Activated naive CD4-positive, alpha-beta T cell treated with anti-CD3 and anti-CD28 coated beads, Interleukin-2, amount 50 U/mL, for 16 hours (primary cell): ENCODE data around the gene KLK3.

Source experiments
- DNase-seq: peaks from one replicate; pipeline ENCODE4 v3.0.0-alpha.2; 2020

Gene KLK3

GRCh38 chr19:50832666-50833065 lies 22.0 kb upstream of the KLK3 start:
- DNase-seq, result no peak

GRCh38 chr19:50833117-50833801 lies 21.5 kb upstream of the KLK3 start, which contains the start of gene KLK15:
KLK15 (minus strand) TSS chr19:50833574; CDS start chr19:50831492, 2,082 bp downstream.
- DNase-seq, result no peak

- no peak for DNase-seq
Measured at GRCh38 chr19:50833802-50834167, 20.9 kb upstream of the KLK3 start.

DNA sequence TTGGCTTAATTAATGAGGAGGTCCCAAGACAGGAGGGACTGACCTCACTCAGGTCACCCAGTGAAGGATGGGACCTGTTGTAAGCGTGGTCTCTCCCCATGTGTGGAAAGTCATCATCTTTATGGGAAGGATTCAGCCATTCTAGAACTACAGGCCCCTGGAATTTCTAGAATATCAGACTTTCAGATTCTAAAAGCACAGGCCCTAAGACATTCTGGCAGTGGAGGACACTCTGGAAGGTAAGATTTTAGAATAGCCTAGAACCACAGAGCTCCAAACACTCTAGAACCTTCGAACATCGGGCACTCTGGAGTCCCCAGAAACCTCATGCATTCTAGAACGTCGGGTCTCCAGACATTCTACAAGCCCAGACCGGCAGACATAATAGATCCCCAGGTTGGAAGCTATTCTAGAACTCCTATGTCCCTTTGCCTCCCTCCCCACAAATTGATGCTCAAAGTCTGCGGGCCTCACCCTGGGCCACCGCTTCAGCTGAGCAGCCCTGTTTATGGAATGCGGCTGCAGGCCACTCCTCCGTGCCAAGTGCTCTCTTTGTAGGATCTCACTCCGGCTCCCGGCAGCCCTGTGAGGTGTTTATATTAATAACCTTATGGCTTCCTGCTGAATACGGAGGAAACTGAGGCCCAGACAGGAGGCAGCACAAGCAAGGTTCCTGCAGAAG lies 19.5 kb upstream of the KLK3 start:
- DNase-seq, result no peak

DNA sequence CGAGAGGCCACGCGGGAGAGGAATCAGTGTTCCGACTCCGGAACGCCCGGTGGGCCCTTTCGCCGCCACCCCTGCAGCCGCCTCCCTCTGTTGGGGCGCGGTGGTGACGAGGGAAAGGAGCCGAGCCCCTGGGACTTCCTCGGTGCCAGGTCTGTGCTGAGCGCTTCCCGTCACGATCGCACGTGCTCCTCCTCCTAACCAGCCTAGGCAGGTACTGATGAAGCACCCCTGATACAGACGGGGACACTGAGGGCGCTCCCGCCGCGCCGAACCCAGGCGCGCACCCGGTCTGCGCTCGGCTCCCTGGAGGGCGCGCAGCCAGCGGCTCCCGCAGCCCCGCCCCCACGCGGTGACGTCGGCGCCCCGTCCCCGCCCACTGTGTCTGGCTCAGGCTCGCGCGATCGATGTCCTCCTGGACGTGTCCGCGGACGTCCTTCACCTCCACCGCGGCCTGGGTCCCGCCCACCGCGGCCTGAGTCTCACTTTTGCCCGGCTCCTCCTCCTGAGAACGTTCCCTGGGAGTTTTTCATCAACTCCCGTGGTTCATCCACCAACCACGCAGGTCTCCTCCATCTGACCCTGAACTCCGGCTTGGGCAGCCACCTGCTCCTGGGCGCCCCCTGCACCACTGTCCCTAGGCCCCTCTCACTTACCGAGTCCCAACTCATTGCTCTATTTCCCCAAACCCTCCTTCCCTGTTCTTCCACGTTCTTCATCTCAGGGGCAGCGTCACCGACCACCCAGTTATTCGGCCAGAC lies 18.8 kb upstream of the KLK3 start:
- DNase-seq, result peak; percentile 76

GRCh38 chr19:50836543-50837195 lies 18.0 kb upstream of the KLK3 start:
- no peak for DNase-seq

DNA sequence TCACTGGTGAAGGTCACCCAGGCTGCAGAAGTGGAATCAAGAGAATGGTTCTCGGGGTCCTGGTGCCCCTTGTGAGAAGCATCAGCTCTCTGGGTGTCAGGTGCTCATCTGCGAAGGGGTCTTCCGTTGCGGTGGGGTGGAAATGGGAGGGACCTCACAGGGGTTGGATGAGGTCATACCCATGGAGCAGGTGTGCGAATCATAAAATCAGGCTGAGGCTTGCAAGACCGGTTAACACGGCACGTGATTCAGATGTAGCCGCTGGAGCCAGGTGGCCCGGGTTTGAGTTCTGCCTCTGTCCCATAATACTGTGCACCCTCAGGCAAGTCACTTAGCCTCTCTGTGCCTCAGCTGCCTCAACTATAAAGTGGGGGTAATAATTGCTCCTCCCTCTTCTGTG lies 17.4 kb upstream of the KLK3 start:
- no peak for DNase-seq

DNA sequence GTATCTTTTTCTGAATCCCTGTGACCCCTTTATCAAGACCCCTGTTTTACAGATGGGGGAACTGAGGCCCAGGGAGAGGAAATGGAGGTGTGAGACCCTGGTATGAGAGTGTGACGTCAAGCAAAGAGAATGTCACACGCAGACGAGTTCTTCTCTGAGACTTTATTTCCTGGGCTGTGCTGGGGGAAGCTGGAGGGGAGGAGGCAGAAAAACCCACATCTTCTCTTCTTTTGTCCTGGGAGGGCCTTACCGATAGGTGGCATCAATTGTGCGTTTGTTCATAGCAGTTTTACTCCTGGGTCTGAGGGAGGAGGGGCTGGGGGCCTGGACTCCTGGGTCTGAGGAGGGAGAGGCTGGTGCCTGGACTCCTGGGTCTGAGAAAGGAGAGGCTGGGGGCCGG lies 16.5 kb upstream of the KLK3 start:
- no peak for DNase-seq

- DNase-seq, result no peak
Measured at GRCh38 chr19:50839712-50840655, 14.7 kb upstream of the KLK3 start.

GRCh38 chr19:50842130-50842529 lies 12.6 kb upstream of the KLK3 start:
- no peak for DNase-seq

GRCh38 chr19:50843205-50843604 lies 11.5 kb upstream of the KLK3 start:
- no peak for DNase-seq

- no peak for DNase-seq
Measured at GRCh38 chr19:50843701-50844221, 11.0 kb upstream of the KLK3 start.

DNA sequence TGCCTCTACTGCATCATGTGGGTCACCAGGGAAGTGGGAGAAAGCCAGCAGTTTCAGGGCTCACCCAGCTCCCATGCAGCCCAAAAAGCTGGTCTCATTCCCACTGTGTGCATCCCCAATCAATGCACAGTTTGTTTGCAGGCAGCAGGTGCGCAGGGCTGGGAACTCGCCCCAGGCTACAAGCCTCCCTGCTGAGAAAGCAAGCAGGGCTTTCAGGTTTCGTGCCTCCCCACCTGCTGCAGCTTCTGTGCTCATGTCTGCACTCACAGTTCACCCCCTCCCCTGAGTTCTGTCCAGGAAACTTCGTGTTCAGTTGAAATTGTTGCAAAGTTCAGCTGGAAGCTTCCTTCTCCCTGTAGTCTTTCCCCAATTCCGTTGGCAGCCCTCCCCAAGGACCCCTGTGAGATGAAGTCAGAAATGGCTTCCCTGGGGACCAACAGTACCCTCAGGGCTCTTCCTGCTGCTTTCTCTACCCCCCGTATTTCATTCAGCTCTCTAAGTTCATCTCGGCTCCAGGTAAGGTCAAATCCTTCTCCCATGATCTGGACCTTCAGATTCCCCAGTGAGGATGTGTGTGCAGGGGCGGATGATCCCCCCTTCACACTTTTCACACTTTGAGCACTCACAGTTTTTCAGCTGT lies 10.3 kb upstream of the KLK3 start:
- DNase-seq, result no peak

- DNase-seq, result no peak
Measured at GRCh38 chr19:50850738-50851137, 4.0 kb upstream of the KLK3 start.

GRCh38 chr19:50851620-50852019 lies 3.1 kb upstream of the KLK3 start:
- DNase-seq, result no peak

GRCh38 chr19:50857366-50857765 lies 2.7 kb downstream of the KLK3 start:
- DNase-seq, result no peak

GRCh38 chr19:50858886-50859285 lies 4.2 kb downstream of the KLK3 start:
- no peak for DNase-seq

GRCh38 chr19:50859849-50860248 lies 5.1 kb downstream of the KLK3 start:
- DNase-seq, result no peak

DNA sequence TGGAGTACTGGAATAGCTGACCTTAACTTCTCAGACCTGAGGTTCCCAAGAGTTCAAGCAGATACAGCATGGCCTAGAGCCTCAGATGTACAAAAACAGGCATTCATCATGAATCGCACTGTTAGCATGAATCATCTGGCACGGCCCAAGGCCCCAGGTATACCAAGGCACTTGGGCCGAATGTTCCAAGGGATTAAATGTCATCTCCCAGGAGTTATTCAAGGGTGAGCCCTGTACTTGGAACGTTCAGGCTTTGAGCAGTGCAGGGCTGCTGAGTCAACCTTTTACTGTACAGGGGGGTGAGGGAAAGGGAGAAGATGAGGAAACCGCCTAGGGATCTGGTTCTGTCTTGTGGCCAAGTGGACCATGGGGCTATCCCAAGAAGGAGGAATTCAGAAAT lies 6.3 kb downstream of the KLK3 start:
- DNase-seq, result no peak

DNA sequence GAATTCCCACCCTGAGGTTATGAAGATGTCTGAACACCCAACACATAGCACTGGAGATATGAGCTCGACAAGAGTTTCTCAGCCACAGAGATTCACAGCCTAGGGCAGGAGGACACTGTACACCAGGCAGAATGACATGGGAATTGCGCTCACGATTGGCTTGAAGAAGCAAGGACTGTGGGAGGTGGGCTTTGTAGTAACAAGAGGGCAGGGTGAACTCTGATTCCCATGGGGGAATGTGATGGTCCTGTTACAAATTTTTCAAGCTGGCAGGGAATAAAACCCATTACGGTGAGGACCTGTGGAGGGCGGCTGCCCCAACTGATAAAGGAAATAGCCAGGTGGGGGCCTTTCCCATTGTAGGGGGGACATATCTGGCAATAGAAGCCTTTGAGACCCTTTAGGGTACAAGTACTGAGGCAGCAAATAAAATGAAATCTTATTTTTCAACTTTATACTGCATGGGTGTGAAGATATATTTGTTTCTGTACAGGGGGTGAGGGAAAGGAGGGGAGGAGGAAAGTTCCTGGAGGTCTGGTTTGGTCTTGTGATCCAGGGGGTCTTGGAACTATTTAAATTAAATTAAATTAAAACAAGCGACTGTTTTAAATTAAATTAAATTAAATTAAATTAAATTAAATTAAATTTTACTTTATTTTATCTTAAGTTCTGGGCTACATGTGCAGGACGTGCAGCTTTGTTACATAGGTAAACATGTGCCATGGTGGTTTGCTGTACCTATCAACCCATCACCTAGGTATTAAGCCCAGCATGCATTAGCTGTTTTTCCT lies 7.0 kb downstream of the KLK3 start:
- DNase-seq, result no peak

DNA sequence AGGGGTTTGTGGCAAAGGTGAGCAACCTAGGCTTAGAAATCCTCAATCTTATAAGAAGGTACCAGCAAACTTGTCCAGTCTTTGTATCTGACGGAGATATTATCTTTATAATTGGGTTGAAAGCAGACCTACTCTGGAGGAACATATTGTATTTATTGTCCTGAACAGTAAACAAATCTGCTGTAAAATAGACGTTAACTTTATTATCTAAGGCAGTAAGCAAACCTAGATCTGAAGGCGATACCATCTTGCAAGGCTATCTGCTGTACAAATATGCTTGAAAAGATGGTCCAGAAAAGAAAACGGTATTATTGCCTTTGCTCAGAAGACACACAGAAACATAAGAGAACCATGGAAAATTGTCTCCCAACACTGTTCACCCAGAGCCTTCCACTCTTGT lies 14.8 kb downstream of the KLK3 start:
- DNase-seq, result no peak
